ENCODE results near the gene CERS6.

The CERS6 gene

DNA sequence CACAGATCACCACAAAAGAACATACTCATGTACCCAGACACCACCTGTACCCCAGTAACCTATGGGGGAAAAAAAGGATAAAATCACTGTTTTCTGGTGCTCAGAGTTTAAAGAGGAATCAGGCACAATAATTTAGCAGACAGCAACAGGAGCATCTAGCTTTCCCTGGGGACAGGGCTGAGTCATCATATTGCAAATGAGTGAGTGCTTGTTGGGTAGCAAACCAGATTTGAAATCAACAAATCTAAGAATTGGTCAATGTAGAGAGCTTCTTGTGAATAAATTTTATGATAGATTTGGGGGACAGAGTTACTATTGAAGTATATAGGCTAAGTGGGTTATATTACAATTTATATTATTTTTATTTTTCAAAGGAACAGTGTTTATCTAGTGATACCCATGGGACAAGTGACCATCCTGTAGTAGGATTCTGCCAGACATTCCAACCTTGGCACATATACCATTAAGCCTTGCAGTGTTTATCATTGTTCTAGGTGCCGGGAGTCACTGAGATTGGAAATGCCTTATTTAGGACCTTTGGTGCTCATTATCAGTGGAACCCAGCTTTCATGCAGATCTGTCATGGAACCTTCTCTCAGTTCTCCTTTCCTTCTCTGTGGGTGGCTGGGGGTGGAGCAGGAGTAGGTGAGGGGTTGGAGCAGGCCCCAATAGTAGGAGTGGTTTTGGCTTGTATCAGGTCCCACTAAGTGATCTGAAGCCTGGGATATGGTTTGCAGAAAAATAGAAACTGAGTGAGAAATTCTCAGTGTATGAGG, 117.2 kb downstream of the CERS6 start:
- no peak for DNase-seq (ENCODE audit: low read depth)
- no peak overlapping the region for H3K4me3 ChIP-seq (ENCODE audit: low read length)
- TF ChIP-seq, protein P1, sequence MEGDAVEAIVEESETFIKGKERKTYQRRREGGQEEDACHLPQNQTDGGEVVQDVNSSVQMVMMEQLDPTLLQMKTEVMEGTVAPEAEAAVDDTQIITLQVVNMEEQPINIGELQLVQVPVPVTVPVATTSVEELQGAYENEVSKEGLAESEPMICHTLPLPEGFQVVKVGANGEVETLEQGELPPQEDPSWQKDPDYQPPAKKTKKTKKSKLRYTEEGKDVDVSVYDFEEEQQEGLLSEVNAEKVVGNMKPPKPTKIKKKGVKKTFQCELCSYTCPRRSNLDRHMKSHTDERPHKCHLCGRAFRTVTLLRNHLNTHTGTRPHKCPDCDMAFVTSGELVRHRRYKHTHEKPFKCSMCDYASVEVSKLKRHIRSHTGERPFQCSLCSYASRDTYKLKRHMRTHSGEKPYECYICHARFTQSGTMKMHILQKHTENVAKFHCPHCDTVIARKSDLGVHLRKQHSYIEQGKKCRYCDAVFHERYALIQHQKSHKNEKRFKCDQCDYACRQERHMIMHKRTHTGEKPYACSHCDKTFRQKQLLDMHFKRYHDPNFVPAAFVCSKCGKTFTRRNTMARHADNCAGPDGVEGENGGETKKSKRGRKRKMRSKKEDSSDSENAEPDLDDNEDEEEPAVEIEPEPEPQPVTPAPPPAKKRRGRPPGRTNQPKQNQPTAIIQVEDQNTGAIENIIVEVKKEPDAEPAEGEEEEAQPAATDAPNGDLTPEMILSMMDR (conservative IDR thresholded peaks at IDR 0.05; ENCODE audit: low read depth, low read length), result no peak

DNA sequence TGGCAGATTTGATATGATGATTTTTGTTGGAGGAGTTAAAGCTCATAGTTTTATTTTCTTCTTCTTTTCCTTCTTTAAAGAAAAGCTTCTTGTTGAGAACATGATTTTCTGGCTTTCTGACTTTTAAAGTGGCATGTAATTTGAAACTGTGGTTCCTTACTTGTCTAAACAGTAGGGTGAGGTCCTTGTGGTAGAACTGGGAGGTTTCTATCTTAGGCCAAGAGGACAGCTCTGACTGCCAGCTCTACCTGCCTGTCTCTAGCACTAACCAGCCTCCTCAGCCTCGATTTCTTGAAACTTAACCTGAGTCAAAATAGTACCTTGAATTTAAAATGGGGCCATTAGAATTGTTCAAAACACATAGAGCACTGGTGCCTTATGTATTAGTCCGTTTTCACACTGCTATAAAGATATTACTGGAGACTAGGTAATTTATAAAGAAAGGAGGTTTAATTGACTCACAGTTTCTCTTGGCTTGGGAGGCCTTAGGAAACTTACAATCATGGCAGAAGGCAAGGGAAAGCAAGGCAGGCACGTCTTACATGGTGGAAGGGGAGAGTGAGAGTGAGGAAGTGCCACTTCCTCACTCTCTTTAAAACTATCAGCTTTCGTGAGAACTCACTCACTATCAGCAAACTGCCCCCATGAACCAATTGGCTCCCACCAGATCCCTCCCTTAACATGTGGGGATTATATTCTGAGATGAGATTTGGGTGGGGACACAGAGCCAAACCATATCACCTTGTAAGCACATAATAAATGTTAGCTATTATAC, 119.0 kb downstream of the CERS6 start:
- TF ChIP-seq, protein P1 (conservative IDR thresholded peaks at IDR 0.05; ENCODE audit: low read depth, low read length), result no peak
- no peak for DNase-seq (ENCODE audit: low read depth)
- H3K4me3 ChIP-seq (ENCODE audit: low read length), result no peak overlapping the region

DNA sequence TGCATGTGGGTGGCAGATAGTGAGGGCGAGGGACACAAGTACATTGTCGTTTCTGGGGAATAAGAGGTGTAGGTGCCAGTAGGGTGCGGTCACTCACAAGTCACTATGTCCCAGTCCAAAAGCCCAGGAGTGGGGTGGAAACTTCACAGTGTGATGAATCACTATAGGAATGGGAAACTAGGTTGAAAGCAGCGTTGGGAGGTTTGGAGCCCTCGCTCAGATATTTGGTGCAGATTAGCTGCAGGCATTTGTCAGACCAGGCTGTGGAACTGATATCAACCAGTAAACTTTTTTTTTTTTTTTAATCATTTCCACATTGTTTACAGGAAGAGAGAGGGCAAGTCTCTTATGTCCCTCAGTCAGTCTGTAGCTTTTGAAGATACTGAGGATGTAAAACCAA, 121.8 kb downstream of the CERS6 start:
- no peak for DNase-seq (ENCODE audit: low read depth)
- H3K4me3 ChIP-seq (ENCODE audit: low read length), result no peak overlapping the region
- TF ChIP-seq, protein P1 (conservative IDR thresholded peaks at IDR 0.05; ENCODE audit: low read depth, low read length), result no peak

DNA sequence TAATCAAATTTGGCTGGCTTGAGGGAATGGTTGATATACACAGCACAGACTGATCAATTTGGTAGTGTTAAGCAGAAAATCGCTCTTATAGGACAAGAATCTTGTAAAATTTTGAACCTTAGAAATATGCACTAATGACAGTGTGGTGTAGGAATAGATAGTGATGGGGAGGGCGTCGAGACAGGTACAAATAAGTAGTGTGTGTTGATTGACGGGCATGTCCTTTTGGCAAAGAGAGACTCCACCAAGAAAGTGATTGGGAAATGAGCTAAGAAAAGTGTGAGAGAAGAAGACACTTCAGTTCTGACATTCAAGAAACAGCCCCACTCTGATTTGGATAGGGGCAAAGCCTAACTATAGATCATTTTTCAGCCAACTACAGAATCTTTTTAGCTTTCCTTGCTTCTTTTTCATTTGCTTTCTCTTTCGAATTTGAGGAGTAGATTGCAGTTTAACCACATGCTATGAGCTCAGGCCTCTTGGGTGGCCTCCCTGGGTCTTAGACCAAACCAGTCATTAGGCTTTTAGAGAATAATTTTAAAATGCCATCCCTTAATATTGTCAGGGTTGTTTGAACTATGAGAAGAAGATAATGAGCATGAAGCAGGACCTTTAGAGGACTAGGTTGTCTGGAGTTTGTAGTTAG, 127.1 kb downstream of the CERS6 start:
- no peak for DNase-seq (ENCODE audit: low read depth)
- no peak overlapping the region for H3K4me3 ChIP-seq (ENCODE audit: low read length)
- TF ChIP-seq, protein P1 (conservative IDR thresholded peaks at IDR 0.05; ENCODE audit: low read depth, low read length), result no peak

DNA sequence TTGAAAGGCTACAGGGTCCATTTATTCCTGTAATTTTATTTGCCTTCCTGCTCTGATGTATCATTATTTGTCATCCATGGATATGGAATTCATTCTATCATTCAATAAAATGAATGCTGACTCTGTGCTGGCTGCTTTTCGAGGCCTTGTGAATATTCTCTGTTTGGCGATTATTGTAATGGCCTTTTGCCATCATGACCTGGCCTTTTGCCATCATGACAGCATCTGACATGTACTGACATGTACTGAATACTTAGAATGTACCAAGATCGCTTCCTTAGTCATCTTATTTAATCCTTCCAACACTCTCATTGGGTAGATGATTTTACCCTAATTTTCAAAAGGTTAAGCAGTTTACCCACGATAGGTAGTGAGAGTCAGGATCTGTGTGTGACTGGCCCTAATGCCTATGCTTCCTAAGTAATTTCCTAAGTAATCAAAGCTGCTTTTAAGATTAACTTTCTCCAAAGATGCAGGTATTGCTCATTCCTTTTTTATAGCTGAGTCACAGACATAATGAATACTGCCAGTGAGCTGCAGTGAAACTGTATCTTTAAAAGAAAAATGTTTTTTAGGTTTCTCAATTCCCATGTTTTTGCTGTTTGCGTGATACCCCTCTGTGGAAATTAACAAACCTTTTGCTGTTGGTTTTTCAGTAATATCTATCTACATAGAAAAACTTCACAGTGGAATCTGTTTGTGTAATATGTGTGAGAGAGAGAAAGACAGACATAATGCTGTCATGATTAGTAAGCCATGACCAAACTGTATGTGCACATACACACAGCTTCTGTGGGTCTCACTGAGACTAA, 127.8 kb downstream of the CERS6 start:
- H3K4me3 ChIP-seq (ENCODE audit: low read length), result no peak overlapping the region
- TF ChIP-seq, protein P1 (conservative IDR thresholded peaks at IDR 0.05; ENCODE audit: low read depth, low read length), result no peak
- DNase-seq (ENCODE audit: low read depth), result peak; percentile 42

DNA sequence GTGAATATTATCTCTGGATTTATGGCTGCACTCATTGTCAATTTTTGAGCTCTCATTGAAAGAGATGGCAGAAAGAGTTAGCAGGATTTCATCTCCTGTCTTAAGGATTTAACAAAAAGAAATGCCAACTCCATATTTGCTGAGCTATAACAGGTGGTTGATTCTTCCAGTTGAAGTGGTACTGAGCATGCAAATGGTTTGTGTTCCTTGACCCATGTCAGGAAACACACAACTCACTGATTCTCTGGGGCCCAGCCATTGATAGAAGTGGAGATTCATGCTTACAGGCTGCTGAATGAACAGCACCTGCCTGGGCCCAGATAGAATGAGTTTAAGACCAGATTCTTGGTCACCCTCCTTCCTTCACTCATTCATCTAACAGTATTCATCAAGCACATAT, 128.8 kb downstream of the CERS6 start:
- no peak overlapping the region for H3K4me3 ChIP-seq (ENCODE audit: low read length)
- no peak for DNase-seq (ENCODE audit: low read depth)
- TF ChIP-seq, protein P1 (conservative IDR thresholded peaks at IDR 0.05; ENCODE audit: low read depth, low read length), result no peak
